ENCODE data around the gene SLC35E2B. TPM values are rescaled to one million over a fixed set of nuclear protein-coding genes. Genes with fewer than 3 reads are reported as not detected.
"Not testable (repeated sequence)": the region's sequence is repeated elsewhere in the genome, so short reads cannot be mapped to it uniquely, and the experiment has no call there.

SLC35E2B gene
- total RNA-seq, 1 experiment from 2014 or later = 24.9 TPM

GRCh38 chr1:1664941-1665814 lies 27.4 kb downstream of the SLC35E2B start:
- DNase-seq = no peak
- Histone ChIP-seq H3K9me3 (ENCODE audit: low read length) (no peaks in the 10 kb centered on the region), H3K4me1 (ENCODE audit: low read length) (peaks cover 4% of the 10 kb centered on the region), H4K20me1 (ENCODE audit: insufficient read depth, low read depth, low read length) (0 out of 2 replicates have a peak, but pooled peaks cover 2% of the 10 kb centered on the region), H3K4me3 (ENCODE audit: low read length) (no peak overlapping the region), H3K9me2 (replicated peaks; ENCODE audit: insufficient read depth, low read length) (no peaks in the 10 kb centered on the region), H3K27me3 (ENCODE audit: low read length) (no peaks in the 10 kb centered on the region), H3K27ac (ENCODE audit: low read length) (no peak overlapping the region), H3K9ac (ENCODE audit: low read length) (no peak overlapping the region), H3K36me3 (ENCODE audit: insufficient read depth, low read length) (no peaks in the 10 kb centered on the region; the same call in 1 of the 2 replicates), H3K4me2 (ENCODE audit: low read depth, low read length, poor library complexity, severe bottlenecking) (no peak overlapping the region), H2AFZ (ENCODE audit: low read length) (no peak overlapping the region), H3K79me2 (ENCODE audit: low read length) (no peaks in the 10 kb centered on the region)

GRCh38 chr1:1664318-1664717 lies 28.3 kb downstream of the SLC35E2B start:
- not testable (repeated sequence) for H3K4me1 ChIP-seq (ENCODE audit: low read length); H3K9me3 ChIP-seq (ENCODE audit: low read length); H3K27ac ChIP-seq (ENCODE audit: low read length); DNase-seq; H2AFZ ChIP-seq (ENCODE audit: low read length); H3K36me3 ChIP-seq (ENCODE audit: insufficient read depth, low read length); H3K4me3 ChIP-seq (ENCODE audit: low read length); H3K79me2 ChIP-seq (ENCODE audit: low read length); H3K4me2 ChIP-seq (ENCODE audit: low read depth, low read length, poor library complexity, severe bottlenecking); H3K9ac ChIP-seq (ENCODE audit: low read length); H3K27me3 ChIP-seq (ENCODE audit: low read length); H4K20me1 ChIP-seq (ENCODE audit: insufficient read depth, low read depth, low read length); H3K9me2 ChIP-seq (replicated peaks; ENCODE audit: insufficient read depth, low read length)

GRCh38 chr1:1662830-1663560 lies 29.6 kb downstream of the SLC35E2B start:
- not testable (repeated sequence) for H3K4me3 ChIP-seq (ENCODE audit: low read length); H2AFZ ChIP-seq (ENCODE audit: low read length); H3K9me2 ChIP-seq (replicated peaks; ENCODE audit: insufficient read depth, low read length); H3K4me1 ChIP-seq (ENCODE audit: low read length); H3K27me3 ChIP-seq (ENCODE audit: low read length); H3K36me3 ChIP-seq (ENCODE audit: insufficient read depth, low read length); H3K9ac ChIP-seq (ENCODE audit: low read length); H3K27ac ChIP-seq (ENCODE audit: low read length); H3K9me3 ChIP-seq (ENCODE audit: low read length); H3K79me2 ChIP-seq (ENCODE audit: low read length); H4K20me1 ChIP-seq (ENCODE audit: insufficient read depth, low read depth, low read length); H3K4me2 ChIP-seq (ENCODE audit: low read depth, low read length, poor library complexity, severe bottlenecking); DNase-seq

- not testable (repeated sequence) for H3K9me2 ChIP-seq (replicated peaks; ENCODE audit: insufficient read depth, low read length); H4K20me1 ChIP-seq (ENCODE audit: insufficient read depth, low read depth, low read length); H3K79me2 ChIP-seq (ENCODE audit: low read length); H3K9me3 ChIP-seq (ENCODE audit: low read length); H3K27me3 ChIP-seq (ENCODE audit: low read length); H2AFZ ChIP-seq (ENCODE audit: low read length); H3K4me2 ChIP-seq (ENCODE audit: low read depth, low read length, poor library complexity, severe bottlenecking); H3K4me3 ChIP-seq (ENCODE audit: low read length); H3K36me3 ChIP-seq (ENCODE audit: insufficient read depth, low read length); H3K27ac ChIP-seq (ENCODE audit: low read length); DNase-seq; H3K4me1 ChIP-seq (ENCODE audit: low read length); H3K9ac ChIP-seq (ENCODE audit: low read length)
Observed at GRCh38 chr1:1662392-1662791, 30.2 kb downstream of the SLC35E2B start.

GRCh38 chr1:1658583-1659549 lies 33.7 kb downstream of the SLC35E2B start, which contains the start of gene CDK11B:
CDK11B (minus strand) TSS chr1:1659004; CDS start chr1:1657485, 1,519 bp downstream.
- H3K27ac ChIP-seq (ENCODE audit: low read length) = peak within 1 kb of the TSS; percentile 70
- not testable (repeated sequence) for H3K27me3 ChIP-seq (ENCODE audit: low read length); H3K9me2 ChIP-seq (replicated peaks; ENCODE audit: insufficient read depth, low read length); H3K4me1 ChIP-seq (ENCODE audit: low read length); H4K20me1 ChIP-seq (ENCODE audit: insufficient read depth, low read depth, low read length); H3K9me3 ChIP-seq (ENCODE audit: low read length)
- peak within 1 kb of the TSS; percentile 75 for H3K9ac ChIP-seq (ENCODE audit: low read length)
- DNase-seq = peak; percentile 99
- H3K4me3 ChIP-seq (ENCODE audit: low read length) = peak within 1 kb of the TSS; percentile 70
- peak within 1 kb of the TSS; percentile 49 for H3K4me2 ChIP-seq (ENCODE audit: low read depth, low read length, poor library complexity, severe bottlenecking)
- H2AFZ ChIP-seq (ENCODE audit: low read length) = peak within 1 kb of the TSS; percentile 3; the same call in 1 of the 2 replicates
- H3K36me3 ChIP-seq (ENCODE audit: insufficient read depth, low read length) = peaks cover 13% of the 10 kb centered on the region; the same call in 1 of the 2 replicates
- H3K79me2 ChIP-seq (ENCODE audit: low read length) = peaks cover 21% of the 10 kb centered on the region

- not testable (repeated sequence) for DNase-seq; H3K4me1 ChIP-seq (ENCODE audit: low read length); H3K9me2 ChIP-seq (replicated peaks; ENCODE audit: insufficient read depth, low read length); H3K27me3 ChIP-seq (ENCODE audit: low read length); H4K20me1 ChIP-seq (ENCODE audit: insufficient read depth, low read depth, low read length); H3K4me3 ChIP-seq (ENCODE audit: low read length); H3K9me3 ChIP-seq (ENCODE audit: low read length); H3K9ac ChIP-seq (ENCODE audit: low read length); H2AFZ ChIP-seq (ENCODE audit: low read length); H3K27ac ChIP-seq (ENCODE audit: low read length); H3K4me2 ChIP-seq (ENCODE audit: low read depth, low read length, poor library complexity, severe bottlenecking); H3K36me3 ChIP-seq (ENCODE audit: insufficient read depth, low read length); H3K79me2 ChIP-seq (ENCODE audit: low read length)
Observed at GRCh38 chr1:1648265-1648664, 44.3 kb downstream of the SLC35E2B start.

GRCh38 chr1:1647567-1648241 lies 44.9 kb downstream of the SLC35E2B start:
- not testable (repeated sequence) for H3K4me2 ChIP-seq (ENCODE audit: low read depth, low read length, poor library complexity, severe bottlenecking); H3K9me3 ChIP-seq (ENCODE audit: low read length); H3K79me2 ChIP-seq (ENCODE audit: low read length); H3K4me1 ChIP-seq (ENCODE audit: low read length); H3K9me2 ChIP-seq (replicated peaks; ENCODE audit: insufficient read depth, low read length); H3K36me3 ChIP-seq (ENCODE audit: insufficient read depth, low read length); H2AFZ ChIP-seq (ENCODE audit: low read length); DNase-seq; H3K4me3 ChIP-seq (ENCODE audit: low read length); H4K20me1 ChIP-seq (ENCODE audit: insufficient read depth, low read depth, low read length); H3K9ac ChIP-seq (ENCODE audit: low read length); H3K27ac ChIP-seq (ENCODE audit: low read length); H3K27me3 ChIP-seq (ENCODE audit: low read length)
